ENCODE data around the gene PISD.

DNA sequence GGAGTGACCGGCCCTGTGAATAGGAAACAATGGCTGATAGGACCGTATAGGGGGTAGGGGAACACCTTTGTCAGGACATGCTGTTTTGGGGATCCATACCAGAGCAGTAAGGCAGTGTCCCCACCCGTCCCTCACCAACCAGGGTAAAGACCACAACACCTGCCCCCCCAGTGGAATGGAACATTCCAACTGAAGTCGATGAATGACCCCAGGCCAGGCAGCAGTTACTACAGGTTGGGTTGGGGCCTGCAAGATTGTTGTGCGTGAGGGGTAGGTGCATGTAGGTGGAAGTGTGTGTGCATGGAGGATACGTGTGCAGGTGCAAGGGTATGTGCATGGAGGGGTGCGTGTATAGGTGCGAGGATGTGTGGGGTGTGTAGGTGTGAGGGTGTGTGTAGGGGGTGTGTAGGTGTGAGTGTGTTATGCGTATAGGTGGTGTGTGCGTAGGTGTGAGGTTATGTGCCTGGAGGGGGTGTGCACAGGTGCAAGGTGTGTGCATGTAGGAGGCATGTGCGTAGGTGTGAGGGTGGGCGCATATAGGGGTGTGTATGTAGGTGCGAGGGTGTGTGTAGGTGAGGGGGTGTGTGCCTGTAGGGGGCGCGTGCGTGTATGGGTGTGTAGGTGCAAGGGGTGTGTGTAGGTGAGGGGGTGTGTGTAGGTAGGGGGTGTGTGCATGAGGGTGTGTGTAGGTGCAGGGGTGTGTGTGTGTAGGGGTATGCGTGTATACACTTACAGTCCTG lies 32.9 kb downstream of the PISD start:
- TF ChIP-seq, protein P1, sequence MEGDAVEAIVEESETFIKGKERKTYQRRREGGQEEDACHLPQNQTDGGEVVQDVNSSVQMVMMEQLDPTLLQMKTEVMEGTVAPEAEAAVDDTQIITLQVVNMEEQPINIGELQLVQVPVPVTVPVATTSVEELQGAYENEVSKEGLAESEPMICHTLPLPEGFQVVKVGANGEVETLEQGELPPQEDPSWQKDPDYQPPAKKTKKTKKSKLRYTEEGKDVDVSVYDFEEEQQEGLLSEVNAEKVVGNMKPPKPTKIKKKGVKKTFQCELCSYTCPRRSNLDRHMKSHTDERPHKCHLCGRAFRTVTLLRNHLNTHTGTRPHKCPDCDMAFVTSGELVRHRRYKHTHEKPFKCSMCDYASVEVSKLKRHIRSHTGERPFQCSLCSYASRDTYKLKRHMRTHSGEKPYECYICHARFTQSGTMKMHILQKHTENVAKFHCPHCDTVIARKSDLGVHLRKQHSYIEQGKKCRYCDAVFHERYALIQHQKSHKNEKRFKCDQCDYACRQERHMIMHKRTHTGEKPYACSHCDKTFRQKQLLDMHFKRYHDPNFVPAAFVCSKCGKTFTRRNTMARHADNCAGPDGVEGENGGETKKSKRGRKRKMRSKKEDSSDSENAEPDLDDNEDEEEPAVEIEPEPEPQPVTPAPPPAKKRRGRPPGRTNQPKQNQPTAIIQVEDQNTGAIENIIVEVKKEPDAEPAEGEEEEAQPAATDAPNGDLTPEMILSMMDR (conservative IDR thresholded peaks at IDR 0.05 in 1 of 2, IDR thresholded peaks at IDR 0.05 in 1 of 2; ENCODE audit: low read depth in 1 of 2, low read length in 2 of 2) = no peak
- TF ChIP-seq EZH2 (IDR thresholded peaks at IDR 0.05; ENCODE audit: low read length, missing control alignments) = no peak
